Prostate gland (tissue), 2 donors: ENCODE data around the gene CAPZB. TPM values are rescaled to one million over a fixed set of nuclear protein-coding genes. Genes with fewer than 3 reads are reported as not detected.
A peak's percentile ranks its signal among the peaks of the same experiment; 100 is the strongest.

Experiments used
- DNase-seq: peaks from one replicate; pipeline ENCODE4 v3.0.0-alpha.2; 2019; ENCODE audit warnings: low spot score
- H3K27ac ChIP-seq, 2 donors: fragments of 200-600 bp; sonication (generic); 2 replicates each; pipeline ENCODE4 v1.5.1; 2017 to 2019
- H3K27me3 ChIP-seq: fragments of 200-600 bp; sonication (generic); replicated peaks from 2 replicates; pipeline ENCODE4 v1.5.1; 2019; ENCODE audit not compliant: insufficient read depth
- H3K36me3 ChIP-seq, 2 donors: fragments of 200-600 bp; sonication (generic); 1 replicate in 1 of 2; 2 replicates in 1 of 2; pipeline versions ENCODE4 v1.5.1 to v1.8.1; 2017 to 2019
- H3K4me1 ChIP-seq: fragments of 200-600 bp; sonication (generic); replicated peaks from 2 replicates; pipeline ENCODE4 v1.5.1; 2019
- H3K4me3 ChIP-seq, 2 donors: fragments of 200-600 bp; sonication (generic); 2 replicates each; pipeline ENCODE4 v1.5.1; 2017 to 2019
- H3K9me3 ChIP-seq: fragments of 200-600 bp; sonication (generic); 2 replicates; pipeline ENCODE4 v1.5.1; 2017
- CTCF ChIP-seq, 4 experiments: fragments of 200-600 bp in 2 of 4; fragments of 450-650 bp in 2 of 4; sonication (generic) in 2 of 4; IDR thresholded peaks; 1 replicate in 3 of 4; 2 replicates in 1 of 4; pipeline ENCODE4 v1.5.1; 2016 to 2019; ENCODE audit warnings: antibody characterized with exemption in 4 of 4, mild to moderate bottlenecking in 2 of 4, moderate library complexity in 2 of 4
- POLR2A ChIP-seq: fragments of 450-650 bp; IDR thresholded peaks from one replicate; pipeline ENCODE4 v1.6.1; 2016; ENCODE audit warnings: antibody characterized with exemption, mild to moderate bottlenecking
- POLR2AphosphoS5 ChIP-seq: sonication (generic); formaldehyde crosslinking; IDR thresholded peaks from one replicate; pipeline ENCODE4 v1.6.1; 2017; ENCODE audit warnings: antibody characterized with exemption
- WGBS: methylation state at CpG from one replicate; pipeline ENCODE4 v1.1.5; 2018; 5-methylcytosine and 5-hydroxymethylcytosine counted together
- intact Hi-C: fragments of 100-400 bp; cut with DNase I; formaldehyde crosslinking; loops from one replicate; pipeline ENCODE4 v1.14.2; 2022
- total RNA-seq, 2 donors: library from RNA; depleted of rRNA; stranded (reverse); fragments of >200 nt; gene quantifications; one replicate each; pipeline ENCODE4 v1.1.0, GENCODE V29; 2016

CAPZB gene
- total RNA-seq, 2 donors from 2014 or later = 139 to 150 TPM

GRCh38 chr1:19361611-19362147, 123.7 kb downstream of the CAPZB start:
- no peak for TF ChIP-seq CTCF (IDR thresholded peaks at IDR 0.05)
- no peak for TF ChIP-seq POLR2A
- TF ChIP-seq POLR2AphosphoS5 = peak; percentile 6
- H3K4me1 ChIP-seq = peaks cover 37% of the 10 kb centered on the region
- no peaks in the 10 kb centered on the region for H3K36me3 ChIP-seq
- H3K27me3 ChIP-seq = no peaks in the 10 kb centered on the region
- peak overlapping the region; percentile 70 to 72 for H3K27ac ChIP-seq
- DNase-seq = peak; percentile 62
- 23% methylated on average over 8 of the region's 8 CpGs for WGBS
- intact Hi-C loops = no loop called here
- no peaks in the 10 kb centered on the region for H3K9me3 ChIP-seq
- no peak overlapping the region for H3K4me3 ChIP-seq

- no peaks in the 10 kb centered on the region for H3K36me3 ChIP-seq
- no peak overlapping the region for H3K4me3 ChIP-seq
- peaks cover 37% of the 10 kb centered on the region for H3K4me1 ChIP-seq
- WGBS = 34% methylated on average over 18 of the region's 18 CpGs
- H3K27me3 ChIP-seq = no peaks in the 10 kb centered on the region
- DNase-seq = peak; percentile 80
- H3K27ac ChIP-seq = peak overlapping the region; percentile 70 to 72
- intact Hi-C loops = no loop called here
- peak; percentile 71 for TF ChIP-seq POLR2AphosphoS5
- no peak for TF ChIP-seq POLR2A
- peak in 1 of 4 experiments; percentile 4 for TF ChIP-seq CTCF (IDR thresholded peaks at IDR 0.05)
- H3K9me3 ChIP-seq = no peaks in the 10 kb centered on the region
Observed at GRCh38 chr1:19360843-19361610, 124.3 kb downstream of the CAPZB start.

- intact Hi-C loops = no loop called here
- TF ChIP-seq POLR2AphosphoS5 = no peak
- TF ChIP-seq POLR2A = no peak
- no peak for TF ChIP-seq CTCF (IDR thresholded peaks at IDR 0.05)
- no peak for DNase-seq
- Histone ChIP-seq H3K27me3 (no peaks in the 10 kb centered on the region), H3K4me1 (peaks cover 37% of the 10 kb centered on the region), H3K27ac (peak overlapping the region; percentile 70 to 72), H3K9me3 (no peaks in the 10 kb centered on the region), H3K36me3 (no peaks in the 10 kb centered on the region), H3K4me3 (no peak overlapping the region)
- 12% methylated on average over 11 of the region's 11 CpGs for WGBS
Observed at GRCh38 chr1:19360432-19360831, 124.9 kb downstream of the CAPZB start.

- Histone ChIP-seq H3K4me3 (no peak overlapping the region), H3K27ac (peak overlapping the region; percentile 70 to 72), H3K27me3 (no peaks in the 10 kb centered on the region), H3K36me3 (no peaks in the 10 kb centered on the region), H3K4me1 (peaks cover 38% of the 10 kb centered on the region), H3K9me3 (no peaks in the 10 kb centered on the region)
- TF ChIP-seq POLR2AphosphoS5 (peak; percentile 19), CTCF (IDR thresholded peaks at IDR 0.05) (no peak), POLR2A (no peak)
- 10% methylated on average over 6 of the region's 6 CpGs for WGBS
- intact Hi-C loops = no loop called here
- no peak for DNase-seq
Observed at GRCh38 chr1:19360016-19360415, 125.3 kb downstream of the CAPZB start.

- Histone ChIP-seq H3K9me3 (no peaks in the 10 kb centered on the region), H3K4me3 (no peak overlapping the region), H3K4me1 (peaks cover 43% of the 10 kb centered on the region), H3K36me3 (no peaks in the 10 kb centered on the region), H3K27me3 (no peaks in the 10 kb centered on the region), H3K27ac (peak overlapping the region; percentile 70 to 72)
- TF ChIP-seq POLR2AphosphoS5 = no peak
- TF ChIP-seq POLR2A = no peak
- TF ChIP-seq CTCF (IDR thresholded peaks at IDR 0.05) = no peak
- intact Hi-C loops = no loop called here
- WGBS = 63% methylated on average over 11 of the region's 11 CpGs
- DNase-seq = no peak
Observed at GRCh38 chr1:19359357-19359756, 126.0 kb downstream of the CAPZB start.
